ENCODE data around the gene ERICH4.
"Not testable (repeated sequence)": the region's sequence is repeated elsewhere in the genome, so short reads cannot be mapped to it uniquely, and the experiment has no call there.

ERICH4 gene

DNA sequence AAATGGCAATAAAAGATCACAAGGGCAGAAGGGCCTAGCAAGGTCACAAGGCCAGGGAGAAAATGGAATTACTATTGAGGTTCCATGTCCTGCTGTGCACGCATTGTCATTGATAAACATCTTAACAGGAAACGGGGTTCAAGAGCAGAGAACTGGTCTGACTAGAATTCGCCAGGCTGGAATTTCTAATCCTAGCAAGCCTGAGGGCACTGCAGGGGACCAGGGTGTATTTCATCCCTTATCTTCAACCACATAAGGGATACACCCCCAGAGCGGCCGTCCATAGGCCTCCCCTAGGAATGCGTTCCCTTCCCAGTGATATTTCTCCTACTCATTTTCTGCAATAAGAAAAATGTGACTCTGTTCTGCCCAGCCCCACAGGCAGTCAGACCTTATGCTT is 19.5 kb downstream of the ERICH4 start:
- H3K27me3 Mint-ChIP-seq (ENCODE audit: low read depth): peaks cover 34% of the 10 kb centered on the region
- H3K9me3 Mint-ChIP-seq: no peaks in the 10 kb centered on the region
- H3K4me1 Mint-ChIP-seq (ENCODE audit: low read depth): peaks cover 28% of the 10 kb centered on the region
- no peaks in the 10 kb centered on the region for H3K36me3 Mint-ChIP-seq (ENCODE audit: low read depth)
- H3K27ac Mint-ChIP-seq: no peak overlapping the region
- H3K4me3 Mint-ChIP-seq: no peak overlapping the region

DNA sequence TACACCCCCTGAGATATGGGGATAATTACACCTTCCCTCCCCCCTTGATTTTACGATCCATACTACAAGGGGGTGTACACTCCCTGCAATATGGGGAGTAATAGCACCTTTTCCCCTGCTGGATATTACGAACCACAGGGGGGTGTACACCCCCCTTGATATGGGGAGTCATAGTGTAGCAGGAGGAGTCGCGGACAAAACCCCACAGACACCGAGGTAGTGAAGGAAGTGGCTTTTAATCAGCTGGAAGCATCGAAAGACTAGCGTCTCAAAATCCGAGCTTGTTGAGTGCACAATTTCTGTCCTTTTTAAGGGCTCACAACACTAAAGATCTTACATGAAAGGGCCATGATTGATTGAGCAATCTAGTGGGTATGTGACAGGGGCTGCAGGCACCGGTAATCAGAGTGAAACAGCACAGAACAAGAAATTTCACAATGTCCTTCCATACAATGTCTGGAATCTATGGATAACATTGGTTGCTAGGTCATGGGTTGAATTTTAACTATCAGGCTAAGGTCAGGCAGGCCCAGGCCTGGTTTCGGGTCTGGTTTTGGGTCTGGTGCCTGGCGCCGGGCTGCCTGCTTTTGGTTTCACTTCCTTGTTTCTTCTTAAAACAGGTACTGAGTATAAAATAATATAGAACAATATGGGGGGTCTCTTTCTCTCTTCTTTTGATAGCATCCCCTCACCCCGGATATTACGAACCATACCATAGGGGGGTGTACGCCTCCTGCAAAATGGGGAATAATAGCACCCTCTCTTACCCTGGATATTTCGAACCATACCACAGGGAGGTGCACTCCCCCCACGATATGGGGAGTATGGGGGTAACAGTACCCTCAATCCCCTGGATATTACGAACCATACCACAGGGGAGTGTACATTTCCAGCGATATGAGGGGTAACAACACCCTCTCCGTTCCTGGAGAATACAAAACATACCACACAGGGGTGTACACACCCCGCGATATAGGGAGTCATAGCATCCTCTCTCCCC is 20.6 kb downstream of the ERICH4 start:
- H3K27ac Mint-ChIP-seq: peak overlapping the region; percentile 83
- not testable (repeated sequence) for H3K36me3 Mint-ChIP-seq (ENCODE audit: low read depth); H3K9me3 Mint-ChIP-seq
- peaks cover 17% of the 10 kb centered on the region for H3K4me1 Mint-ChIP-seq (ENCODE audit: low read depth)
- peak overlapping the region; percentile 19 for H3K4me3 Mint-ChIP-seq
- H3K27me3 Mint-ChIP-seq (ENCODE audit: low read depth): peaks cover 38% of the 10 kb centered on the region

DNA sequence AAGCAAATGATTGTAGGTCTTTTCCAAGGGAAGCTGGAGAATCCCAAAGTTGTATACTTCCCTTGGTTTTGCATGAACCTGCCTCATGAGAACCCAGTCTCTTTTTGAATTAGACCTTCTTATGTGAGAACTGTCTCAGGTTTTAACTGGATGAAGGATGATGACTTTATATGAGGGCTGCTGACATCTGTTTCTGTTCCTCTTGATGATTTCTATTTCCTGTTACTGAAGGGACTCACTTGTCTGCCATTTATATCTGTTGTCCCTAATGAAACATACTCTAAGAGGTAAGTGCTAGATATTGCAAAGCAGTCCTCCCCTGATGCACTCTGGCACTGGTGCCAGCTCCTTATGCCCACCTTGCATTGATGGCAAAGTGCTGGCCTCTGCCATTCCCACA is 33.6 kb downstream of the ERICH4 start:
- Mint-ChIP-seq H3K4me1 (ENCODE audit: low read depth) (no peaks in the 10 kb centered on the region), H3K9me3 (no peaks in the 10 kb centered on the region), H3K36me3 (ENCODE audit: low read depth) (no peaks in the 10 kb centered on the region), H3K27me3 (ENCODE audit: low read depth) (peaks cover 26% of the 10 kb centered on the region), H3K27ac (no peak overlapping the region), H3K4me3 (no peak overlapping the region)

DNA sequence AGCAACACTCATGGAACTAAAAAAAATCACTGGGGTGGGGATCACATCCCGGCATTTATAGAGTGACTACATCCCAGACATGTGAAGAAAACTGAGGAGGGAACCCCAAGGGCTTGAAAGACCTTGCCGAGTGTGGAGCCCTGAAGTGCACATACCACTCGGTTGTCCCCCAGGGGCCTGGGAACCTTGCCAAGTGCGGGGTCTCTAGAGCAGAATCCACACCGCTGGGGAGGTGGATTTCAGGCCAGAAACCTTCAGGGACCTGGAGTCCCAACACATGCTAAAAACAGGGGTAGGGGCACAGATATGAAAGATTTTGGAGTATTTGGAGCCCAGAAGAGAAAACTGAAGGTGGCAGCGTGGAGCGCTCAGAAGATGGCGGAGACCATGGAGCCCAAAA is 35.2 kb downstream of the ERICH4 start:
- no peaks in the 10 kb centered on the region for H3K36me3 Mint-ChIP-seq (ENCODE audit: low read depth)
- H3K9me3 Mint-ChIP-seq: no peaks in the 10 kb centered on the region
- peaks cover 13% of the 10 kb centered on the region for H3K27me3 Mint-ChIP-seq (ENCODE audit: low read depth)
- no peak overlapping the region for H3K4me3 Mint-ChIP-seq
- no peaks in the 10 kb centered on the region for H3K4me1 Mint-ChIP-seq (ENCODE audit: low read depth)
- H3K27ac Mint-ChIP-seq: no peak overlapping the region

DNA sequence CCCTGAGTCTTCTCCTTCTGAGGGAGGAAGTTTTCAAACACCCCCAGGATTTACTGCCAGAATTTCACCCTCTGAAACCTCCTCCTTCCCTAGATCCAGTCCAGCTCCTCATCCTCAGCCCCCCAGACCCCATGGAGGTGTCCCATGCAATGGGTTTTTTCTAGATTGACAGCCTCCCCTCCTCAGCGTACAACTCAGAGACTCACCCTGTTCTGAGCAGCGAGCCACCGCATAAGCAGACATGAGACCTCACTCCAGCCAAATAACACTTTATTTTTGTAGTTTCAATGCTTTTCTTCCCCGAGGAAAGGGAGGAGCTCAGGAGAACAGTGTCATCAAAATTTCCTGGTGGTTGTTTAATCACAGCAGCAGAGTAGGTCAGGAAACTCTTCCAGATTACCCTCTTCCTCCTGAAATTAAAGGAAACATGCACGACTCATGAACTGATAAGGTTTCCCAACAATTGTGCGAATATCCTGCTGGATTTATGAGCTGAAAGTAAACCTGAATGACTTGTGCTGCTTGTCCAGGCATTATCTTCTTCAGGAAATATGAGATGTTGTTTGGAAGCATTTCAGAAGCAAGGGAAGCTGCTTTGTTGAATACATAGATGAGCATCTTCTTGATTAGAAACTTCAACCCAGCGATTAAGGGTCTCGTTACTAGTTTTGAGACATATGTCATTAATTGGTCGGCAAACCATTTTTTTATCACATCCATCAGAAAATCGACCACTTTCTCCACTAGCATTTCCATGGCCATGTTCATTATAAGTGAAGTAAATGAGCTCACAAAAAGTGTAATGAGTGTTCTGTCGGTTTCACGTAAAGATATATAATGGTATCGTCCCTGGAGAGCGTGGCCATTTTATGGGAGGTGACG is 36.2 kb downstream of the ERICH4 start:
- no peaks in the 10 kb centered on the region for H3K4me1 Mint-ChIP-seq (ENCODE audit: low read depth)
- no peaks in the 10 kb centered on the region for H3K9me3 Mint-ChIP-seq
- peaks cover 13% of the 10 kb centered on the region for H3K27me3 Mint-ChIP-seq (ENCODE audit: low read depth)
- H3K36me3 Mint-ChIP-seq (ENCODE audit: low read depth): no peaks in the 10 kb centered on the region
- H3K27ac Mint-ChIP-seq: no peak overlapping the region
- H3K4me3 Mint-ChIP-seq: no peak overlapping the region

DNA sequence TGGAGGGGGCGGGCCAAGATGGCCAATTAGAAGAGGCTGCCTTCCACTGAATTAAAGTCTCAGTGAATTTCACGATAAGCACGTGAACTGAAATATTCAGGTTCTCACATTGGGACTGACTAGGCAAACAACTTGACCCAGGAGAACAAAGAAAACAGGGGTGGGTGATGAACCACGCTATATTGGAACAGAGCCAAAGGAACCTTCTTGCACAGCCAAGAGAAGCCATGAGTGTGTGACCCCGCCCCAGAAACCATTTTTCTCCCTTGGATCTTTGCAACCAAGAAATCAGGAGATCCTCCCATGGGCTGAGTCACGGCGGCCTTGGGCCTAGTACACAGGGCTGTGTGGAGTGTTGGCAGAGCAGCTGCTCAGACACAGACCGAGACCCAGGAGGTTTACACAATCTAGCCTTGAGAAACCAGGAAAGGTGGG is 36.8 kb downstream of the ERICH4 start:
- Mint-ChIP-seq H3K27me3 (ENCODE audit: low read depth) (peaks cover 16% of the 10 kb centered on the region), H3K4me3 (no peak overlapping the region), H3K36me3 (ENCODE audit: low read depth) (no peaks in the 10 kb centered on the region), H3K9me3 (no peaks in the 10 kb centered on the region), H3K27ac (no peak overlapping the region), H3K4me1 (ENCODE audit: low read depth) (no peaks in the 10 kb centered on the region)

DNA sequence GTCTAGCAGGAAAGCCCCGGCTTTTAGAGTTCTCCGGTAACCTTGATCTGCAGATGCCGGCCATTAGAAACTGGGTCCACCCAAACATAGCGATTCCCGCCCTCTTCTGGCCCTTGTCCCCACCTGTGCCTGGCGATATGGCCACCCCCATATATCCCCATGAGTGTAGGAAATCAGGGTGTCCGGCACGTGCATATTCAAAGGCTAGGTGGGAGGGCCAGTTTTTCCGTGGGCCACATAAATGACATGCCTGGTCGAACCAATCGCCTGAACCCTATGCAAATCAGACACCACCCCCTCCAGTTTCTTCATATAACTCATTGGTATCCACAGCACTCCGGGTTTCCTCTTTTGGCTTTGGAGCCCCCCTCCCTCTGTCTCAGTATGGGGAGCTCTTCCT is 37.4 kb downstream of the ERICH4 start:
- no peaks in the 10 kb centered on the region for H3K9me3 Mint-ChIP-seq
- no peak overlapping the region for H3K27ac Mint-ChIP-seq
- no peak overlapping the region for H3K4me3 Mint-ChIP-seq
- H3K36me3 Mint-ChIP-seq (ENCODE audit: low read depth): no peaks in the 10 kb centered on the region
- peaks cover 21% of the 10 kb centered on the region for H3K27me3 Mint-ChIP-seq (ENCODE audit: low read depth)
- H3K4me1 Mint-ChIP-seq (ENCODE audit: low read depth): no peaks in the 10 kb centered on the region

DNA sequence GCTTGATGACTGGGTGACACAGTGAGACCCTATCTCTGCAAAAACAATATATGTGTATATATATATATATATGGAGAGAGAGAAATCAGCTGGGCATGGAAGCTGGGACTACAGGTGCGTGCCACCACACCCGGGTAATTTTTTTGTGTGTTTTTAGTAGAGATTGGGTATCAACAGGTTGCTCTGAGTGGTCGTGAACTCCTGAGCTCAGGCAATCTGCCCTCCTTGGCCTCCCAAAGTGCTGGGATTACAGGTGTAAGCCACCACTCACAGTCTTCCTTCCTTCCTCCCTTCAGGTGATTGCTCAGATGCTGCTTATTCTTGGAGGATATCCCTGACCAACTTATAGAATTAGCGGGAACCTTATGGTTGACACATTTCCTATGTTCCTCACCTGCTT is 41.9 kb downstream of the ERICH4 start:
- H3K27ac Mint-ChIP-seq: no peak overlapping the region
- peaks cover 50% of the 10 kb centered on the region for H3K27me3 Mint-ChIP-seq (ENCODE audit: low read depth)
- no peaks in the 10 kb centered on the region for H3K4me1 Mint-ChIP-seq (ENCODE audit: low read depth)
- peaks cover 3% of the 10 kb centered on the region for H3K9me3 Mint-ChIP-seq
- H3K36me3 Mint-ChIP-seq (ENCODE audit: low read depth): no peaks in the 10 kb centered on the region
- H3K4me3 Mint-ChIP-seq: no peak overlapping the region

DNA sequence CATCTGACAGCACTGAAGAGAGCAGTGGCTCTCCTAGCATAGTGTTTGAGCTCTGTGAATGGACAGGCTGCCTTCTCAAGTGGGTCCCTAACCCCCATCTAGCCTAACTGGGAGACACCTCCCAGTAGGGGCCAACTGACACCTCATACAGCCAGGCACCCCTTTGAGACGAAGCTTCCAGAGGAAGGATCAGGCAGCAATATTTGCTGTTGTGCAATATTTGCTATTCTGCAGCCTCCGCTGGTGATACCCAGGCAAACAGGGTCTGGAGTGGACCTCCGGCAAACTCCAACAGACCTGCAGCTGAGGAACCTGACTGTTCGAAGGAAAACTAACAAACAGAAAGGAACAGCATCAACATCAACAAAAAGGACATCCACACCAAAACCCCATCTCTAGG is 44.0 kb downstream of the ERICH4 start:
- H3K27ac Mint-ChIP-seq; H3K9me3 Mint-ChIP-seq; H3K4me3 Mint-ChIP-seq; H3K4me1 Mint-ChIP-seq (ENCODE audit: low read depth); H3K36me3 Mint-ChIP-seq (ENCODE audit: low read depth): not testable (repeated sequence)
- H3K27me3 Mint-ChIP-seq (ENCODE audit: low read depth): peaks cover 47% of the 10 kb centered on the region

DNA sequence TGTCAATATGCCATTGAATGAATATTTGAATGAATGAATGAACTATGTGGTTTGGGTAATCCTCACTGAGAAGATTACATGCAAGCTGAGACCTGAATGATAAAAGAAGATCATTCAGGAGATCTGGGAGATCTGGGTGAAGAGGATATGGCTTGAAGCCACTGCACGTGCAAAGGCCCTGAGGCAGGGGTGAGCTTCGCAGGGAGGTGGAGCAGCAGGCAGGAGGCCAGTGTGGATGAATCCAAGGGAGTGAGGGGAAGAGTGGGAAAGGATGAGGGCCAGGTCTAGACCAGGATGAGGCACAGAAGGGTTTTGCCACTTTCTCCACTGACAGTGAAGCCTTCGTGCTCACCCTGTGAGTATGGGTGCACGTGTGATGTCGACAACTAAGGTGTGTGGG is 49.9 kb downstream of the ERICH4 start:
- no peak overlapping the region for H3K27ac Mint-ChIP-seq
- H3K27me3 Mint-ChIP-seq (ENCODE audit: low read depth): peaks cover 23% of the 10 kb centered on the region
- no peaks in the 10 kb centered on the region for H3K9me3 Mint-ChIP-seq
- H3K36me3 Mint-ChIP-seq (ENCODE audit: low read depth): no peaks in the 10 kb centered on the region
- H3K4me1 Mint-ChIP-seq (ENCODE audit: low read depth): no peaks in the 10 kb centered on the region
- no peak overlapping the region for H3K4me3 Mint-ChIP-seq

Data from T-helper 1 cell treated with Interleukin-12 subunit alpha and Interleukin-12 subunit beta and Interleukin-4 antibody, amounts not matched to agents 30 μg/mL and 1 μg/mL, for 36 hours (primary cell).